ENCODE data around the gene TMA7.
"Not testable (repeated sequence)": the region's sequence is repeated elsewhere in the genome, so short reads cannot be mapped to it uniquely, and the experiment has no call there.

Gene TMA7

GRCh38 chr3:48466386-48467109 is 26.5 kb downstream of the TMA7 start:
- Histone ChIP-seq H3K9ac (ENCODE audit: low read length) (peak overlapping the region; percentile 93), H3K9me3 (ENCODE audit: control insufficient read depth, low read length) (no peaks in the 10 kb centered on the region), H3K36me3 (ENCODE audit: control insufficient read depth, insufficient read depth, low read length, severe bottlenecking) (peaks cover 28% of the 10 kb centered on the region), H3K27me3 (replicated peaks; ENCODE audit: control insufficient read depth, insufficient read depth, low read length) (no peaks in the 10 kb centered on the region), H3K4me3 (ENCODE audit: low read length) (peak overlapping the region; percentile 91), H3K4me1 (ENCODE audit: control insufficient read depth, insufficient read depth, low read length) (peaks cover 35% of the 10 kb centered on the region)
- no peak for DNase-seq (ENCODE audit: low read depth)

- H3K9ac ChIP-seq (ENCODE audit: low read length), result peak overlapping the region; percentile 93
- no peaks in the 10 kb centered on the region for H3K27me3 ChIP-seq (replicated peaks; ENCODE audit: control insufficient read depth, insufficient read depth, low read length)
- no peaks in the 10 kb centered on the region for H3K9me3 ChIP-seq (ENCODE audit: control insufficient read depth, low read length)
- H3K4me3 ChIP-seq (ENCODE audit: low read length), result peak overlapping the region; percentile 91
- H3K4me1 ChIP-seq (ENCODE audit: control insufficient read depth, insufficient read depth, low read length), result peaks cover 35% of the 10 kb centered on the region
- H3K36me3 ChIP-seq (ENCODE audit: control insufficient read depth, insufficient read depth, low read length, severe bottlenecking), result peaks cover 27% of the 10 kb centered on the region
- no peak for DNase-seq (ENCODE audit: low read depth)
These were observed 27.0 kb downstream of the TMA7 start for GRCh38 chr3:48467110-48467454.

GRCh38 chr3:48467473-48468267 is 27.6 kb downstream of the TMA7 start:
- Histone ChIP-seq H3K9ac (ENCODE audit: low read length) (peak overlapping the region; percentile 93), H3K36me3 (ENCODE audit: control insufficient read depth, insufficient read depth, low read length, severe bottlenecking) (peaks cover 27% of the 10 kb centered on the region), H3K27me3 (replicated peaks; ENCODE audit: control insufficient read depth, insufficient read depth, low read length) (no peaks in the 10 kb centered on the region), H3K4me3 (ENCODE audit: low read length) (peak overlapping the region; percentile 91), H3K4me1 (ENCODE audit: control insufficient read depth, insufficient read depth, low read length) (peaks cover 35% of the 10 kb centered on the region), H3K9me3 (ENCODE audit: control insufficient read depth, low read length) (no peaks in the 10 kb centered on the region)
- no peak for DNase-seq (ENCODE audit: low read depth)

GRCh38 chr3:48468329-48468731 is 28.3 kb downstream of the TMA7 start:
- Histone ChIP-seq H3K4me1 (ENCODE audit: control insufficient read depth, insufficient read depth, low read length) (peaks cover 37% of the 10 kb centered on the region), H3K36me3 (ENCODE audit: control insufficient read depth, insufficient read depth, low read length, severe bottlenecking) (peaks cover 27% of the 10 kb centered on the region), H3K9ac (ENCODE audit: low read length) (peak overlapping the region; percentile 93), H3K4me3 (ENCODE audit: low read length) (no peak overlapping the region), H3K9me3 (ENCODE audit: control insufficient read depth, low read length) (no peaks in the 10 kb centered on the region), H3K27me3 (replicated peaks; ENCODE audit: control insufficient read depth, insufficient read depth, low read length) (no peaks in the 10 kb centered on the region)
- no peak for DNase-seq (ENCODE audit: low read depth)

- Histone ChIP-seq H3K9ac (ENCODE audit: low read length) (no peak overlapping the region), H3K4me1 (ENCODE audit: control insufficient read depth, insufficient read depth, low read length) (peaks cover 40% of the 10 kb centered on the region), H3K9me3 (ENCODE audit: control insufficient read depth, low read length) (no peaks in the 10 kb centered on the region), H3K36me3 (ENCODE audit: control insufficient read depth, insufficient read depth, low read length, severe bottlenecking) (peaks cover 27% of the 10 kb centered on the region), H3K27me3 (replicated peaks; ENCODE audit: control insufficient read depth, insufficient read depth, low read length) (no peaks in the 10 kb centered on the region), H3K4me3 (ENCODE audit: low read length) (no peak overlapping the region)
- DNase-seq (ENCODE audit: low read depth), result no peak
These were observed 29.2 kb downstream of the TMA7 start for GRCh38 chr3:48469046-48469915.

- no peaks in the 10 kb centered on the region for H3K9me3 ChIP-seq (ENCODE audit: control insufficient read depth, low read length)
- peaks cover 35% of the 10 kb centered on the region for H3K4me1 ChIP-seq (ENCODE audit: control insufficient read depth, insufficient read depth, low read length)
- H3K36me3 ChIP-seq (ENCODE audit: control insufficient read depth, insufficient read depth, low read length, severe bottlenecking), result peaks cover 27% of the 10 kb centered on the region
- H3K9ac ChIP-seq (ENCODE audit: low read length), result peak overlapping the region; percentile 40
- H3K4me3 ChIP-seq (ENCODE audit: low read length), result no peak overlapping the region
- DNase-seq (ENCODE audit: low read depth), result no peak
- H3K27me3 ChIP-seq (replicated peaks; ENCODE audit: control insufficient read depth, insufficient read depth, low read length), result no peaks in the 10 kb centered on the region
These were observed 30.2 kb downstream of the TMA7 start for GRCh38 chr3:48470286-48470685.

GRCh38 chr3:48472673-48472922 is 32.5 kb downstream of the TMA7 start:
- Histone ChIP-seq H3K9me3 (ENCODE audit: control insufficient read depth, low read length) (no peaks in the 10 kb centered on the region), H3K4me1 (ENCODE audit: control insufficient read depth, insufficient read depth, low read length) (peaks cover 21% of the 10 kb centered on the region), H3K27me3 (replicated peaks; ENCODE audit: control insufficient read depth, insufficient read depth, low read length) (no peaks in the 10 kb centered on the region), H3K4me3 (ENCODE audit: low read length) (peak overlapping the region; percentile 86), H3K9ac (ENCODE audit: low read length) (peak overlapping the region; percentile 89), H3K36me3 (ENCODE audit: control insufficient read depth, insufficient read depth, low read length, severe bottlenecking) (peaks cover 18% of the 10 kb centered on the region)
- DNase-seq (ENCODE audit: low read depth), result no peak

- Histone ChIP-seq H3K4me3 (ENCODE audit: low read length) (peak overlapping the region; percentile 86), H3K4me1 (ENCODE audit: control insufficient read depth, insufficient read depth, low read length) (peaks cover 17% of the 10 kb centered on the region), H3K36me3 (ENCODE audit: control insufficient read depth, insufficient read depth, low read length, severe bottlenecking) (peaks cover 13% of the 10 kb centered on the region), H3K9me3 (ENCODE audit: control insufficient read depth, low read length) (no peaks in the 10 kb centered on the region), H3K27me3 (replicated peaks; ENCODE audit: control insufficient read depth, insufficient read depth, low read length) (no peaks in the 10 kb centered on the region), H3K9ac (ENCODE audit: low read length) (peak overlapping the region; percentile 89)
- peak; percentile 98 for DNase-seq (ENCODE audit: low read depth)
These were observed 33.0 kb downstream of the TMA7 start for GRCh38 chr3:48472923-48473616.

GRCh38 chr3:48473617-48473952 is 33.5 kb downstream of the TMA7 start:
- Histone ChIP-seq H3K36me3 (ENCODE audit: control insufficient read depth, insufficient read depth, low read length, severe bottlenecking) (peaks cover 8% of the 10 kb centered on the region), H3K9me3 (ENCODE audit: control insufficient read depth, low read length) (no peaks in the 10 kb centered on the region), H3K4me1 (ENCODE audit: control insufficient read depth, insufficient read depth, low read length) (peaks cover 12% of the 10 kb centered on the region), H3K4me3 (ENCODE audit: low read length) (peak overlapping the region; percentile 86), H3K9ac (ENCODE audit: low read length) (peak overlapping the region; percentile 89), H3K27me3 (replicated peaks; ENCODE audit: control insufficient read depth, insufficient read depth, low read length) (no peaks in the 10 kb centered on the region)
- no peak for DNase-seq (ENCODE audit: low read depth)

GRCh38 chr3:48474031-48474430 is 34.0 kb downstream of the TMA7 start:
- not testable (repeated sequence) for H3K27me3 ChIP-seq (replicated peaks; ENCODE audit: control insufficient read depth, insufficient read depth, low read length); H3K4me3 ChIP-seq (ENCODE audit: low read length); H3K9me3 ChIP-seq (ENCODE audit: control insufficient read depth, low read length); DNase-seq (ENCODE audit: low read depth); H3K36me3 ChIP-seq (ENCODE audit: control insufficient read depth, insufficient read depth, low read length, severe bottlenecking); H3K9ac ChIP-seq (ENCODE audit: low read length)
- H3K4me1 ChIP-seq (ENCODE audit: control insufficient read depth, insufficient read depth, low read length), result peaks cover 12% of the 10 kb centered on the region

GRCh38 chr3:48474619-48475018 is 34.6 kb downstream of the TMA7 start:
- Histone ChIP-seq H3K9me3 (ENCODE audit: control insufficient read depth, low read length) (no peaks in the 10 kb centered on the region), H3K4me1 (ENCODE audit: control insufficient read depth, insufficient read depth, low read length) (peaks cover 12% of the 10 kb centered on the region), H3K27me3 (replicated peaks; ENCODE audit: control insufficient read depth, insufficient read depth, low read length) (no peaks in the 10 kb centered on the region), H3K36me3 (ENCODE audit: control insufficient read depth, insufficient read depth, low read length, severe bottlenecking) (no peaks in the 10 kb centered on the region), H3K4me3 (ENCODE audit: low read length) (no peak overlapping the region), H3K9ac (ENCODE audit: low read length) (no peak overlapping the region)
- no peak for DNase-seq (ENCODE audit: low read depth)
